ENCODE data around the gene GLRX5. TPM values are rescaled to one million over a fixed set of nuclear protein-coding genes. Genes with fewer than 3 reads are reported as not detected.

GLRX5 gene
- total and polyA plus RNA-seq, 2 experiments from 2014 or later, result 50.2 to 181 TPM

GRCh38 chr14:95524706-95525512 is 9.9 kb upstream of the GLRX5 start:
- H3K27ac ChIP-seq, result no peak overlapping the region
- TF ChIP-seq CTCF (IDR thresholded peaks at IDR 0.05; ENCODE audit: low read depth, low read length), result no peak

DNA sequence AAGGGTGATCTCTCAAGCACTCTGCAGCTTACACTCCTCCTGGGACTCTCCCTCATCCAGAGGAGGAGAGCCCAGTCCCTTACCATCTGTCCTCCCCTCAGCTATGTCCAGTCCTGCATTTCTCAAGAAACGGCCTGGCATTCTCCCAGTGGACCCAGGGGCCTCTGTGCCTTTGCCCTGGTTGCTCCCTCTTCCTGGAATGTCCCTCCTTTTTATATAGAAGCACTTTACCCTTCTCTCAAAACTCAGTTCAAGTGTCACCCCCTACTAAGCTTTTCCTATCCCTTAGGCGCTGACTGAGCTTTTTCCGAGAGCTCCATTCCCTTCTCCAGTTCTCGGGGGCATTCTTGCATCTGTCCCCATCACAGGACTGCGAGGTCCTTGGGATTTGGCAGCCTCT is 8.9 kb upstream of the GLRX5 start:
- no peak overlapping the region for H3K4me3 ChIP-seq
- H3K36me3 ChIP-seq, result no peaks in the 10 kb centered on the region
- H3K4me1 ChIP-seq (ENCODE audit: low read depth), result peaks cover 20% of the 10 kb centered on the region
- no peak for DNase-seq (ENCODE audit: low read depth in 1 of 2, low spot score in 1 of 2)
- H3K27me3 ChIP-seq, result no peaks in the 10 kb centered on the region
- no peak overlapping the region for H3K27ac ChIP-seq
- no peak for TF ChIP-seq CTCF (IDR thresholded peaks at IDR 0.05; ENCODE audit: low read depth, low read length)
- H3K9me3 ChIP-seq (ENCODE audit: low read depth), result no peaks in the 10 kb centered on the region

More at GRCh38 chr14:95524706-95525512, 9.9 kb upstream of the GLRX5 start:
- H3K9me3 ChIP-seq (ENCODE audit: low read depth), result no peaks in the 10 kb centered on the region
- H3K4me3 ChIP-seq, result no peak overlapping the region
- no peak for DNase-seq (ENCODE audit: low read depth in 1 of 2, low spot score in 1 of 2)
- peaks cover 20% of the 10 kb centered on the region for H3K4me1 ChIP-seq (ENCODE audit: low read depth)
- H3K27me3 ChIP-seq, result no peaks in the 10 kb centered on the region
- H3K36me3 ChIP-seq, result no peaks in the 10 kb centered on the region

DNA sequence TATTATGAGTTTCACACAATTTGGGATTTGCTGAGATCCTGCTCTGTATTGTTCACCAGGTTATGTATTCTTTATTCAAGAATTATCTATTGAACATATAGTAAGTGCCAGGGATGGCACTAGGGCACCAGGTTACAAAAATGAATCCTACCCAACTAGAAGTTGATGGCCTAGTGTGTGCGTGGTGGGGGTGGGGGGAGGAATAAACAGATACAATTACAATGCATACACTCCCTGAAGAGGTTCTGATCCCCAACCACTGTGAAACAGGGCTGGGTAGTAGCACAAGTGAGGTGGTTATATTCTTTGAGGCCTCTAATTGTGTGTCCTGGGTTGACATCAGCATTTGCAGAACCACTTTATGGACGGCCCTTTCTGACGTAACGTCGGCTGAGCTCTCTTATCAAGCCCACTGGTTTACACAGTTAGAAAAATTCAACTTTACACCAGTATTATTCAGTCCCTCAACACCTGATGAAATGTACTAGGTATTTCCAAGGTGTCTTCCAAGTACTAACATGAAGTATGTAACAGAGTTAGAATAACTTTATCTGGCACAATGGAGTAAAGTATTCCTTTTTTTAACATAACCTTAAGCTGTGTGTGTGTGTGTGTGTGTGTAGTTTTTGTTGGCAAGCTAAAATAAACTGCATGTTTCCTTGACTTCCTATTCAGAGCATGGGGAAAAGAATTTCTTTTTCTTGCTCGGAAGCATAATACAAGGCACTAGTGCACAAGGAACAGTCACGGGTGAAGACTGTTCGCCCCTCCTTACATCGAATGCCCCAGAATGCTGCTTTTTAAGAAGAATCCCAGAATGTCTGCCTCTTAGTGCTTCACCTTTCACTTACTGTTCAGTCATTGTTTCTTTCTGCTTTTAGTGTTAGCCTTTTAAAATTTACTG is 8.1 kb upstream of the GLRX5 start:
- Histone ChIP-seq H3K36me3 (no peaks in the 10 kb centered on the region), H3K4me1 (ENCODE audit: low read depth) (peaks cover 20% of the 10 kb centered on the region), H3K27ac (no peak overlapping the region), H3K27me3 (no peaks in the 10 kb centered on the region), H3K4me3 (no peak overlapping the region), H3K9me3 (ENCODE audit: low read depth) (no peaks in the 10 kb centered on the region)
- DNase-seq (ENCODE audit: low read depth in 1 of 2, low spot score in 1 of 2), result peak in 1 of 2 donors; percentile 67
- no peak for TF ChIP-seq CTCF (IDR thresholded peaks at IDR 0.05; ENCODE audit: low read depth, low read length)

DNA sequence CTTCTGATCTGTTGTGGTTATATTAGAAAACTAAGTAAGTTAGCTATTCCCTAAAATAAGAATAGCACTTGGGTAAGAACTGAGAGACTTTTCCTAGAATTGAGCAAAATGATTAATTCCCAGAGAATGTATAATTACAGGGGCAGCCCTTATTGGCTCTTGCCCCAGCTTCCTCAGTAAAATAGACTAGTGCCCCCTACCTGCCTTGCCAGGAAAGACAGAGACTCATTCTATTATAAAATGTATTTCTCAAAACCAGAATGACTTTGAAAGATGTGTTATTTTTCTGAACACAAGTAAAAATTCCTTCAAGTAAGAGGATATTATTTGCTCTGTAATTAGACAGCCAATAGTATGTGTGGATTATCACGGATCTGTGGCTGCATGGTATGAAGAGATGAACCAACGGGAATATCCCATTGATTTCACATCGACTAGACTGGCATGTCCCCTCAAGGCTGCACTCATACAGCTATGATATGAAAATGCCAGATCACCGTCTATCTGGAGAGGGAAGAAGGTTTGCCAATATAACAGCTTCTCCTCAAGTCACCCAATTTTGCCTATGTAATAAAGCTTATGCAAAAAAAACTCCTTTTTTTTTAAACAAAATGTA is 7.4 kb upstream of the GLRX5 start:
- peak; percentile 81 for TF ChIP-seq CTCF (IDR thresholded peaks at IDR 0.05; ENCODE audit: low read depth, low read length)
- Histone ChIP-seq H3K4me1 (ENCODE audit: low read depth) (peaks cover 20% of the 10 kb centered on the region), H3K27ac (no peak overlapping the region), H3K27me3 (no peaks in the 10 kb centered on the region), H3K9me3 (ENCODE audit: low read depth) (no peaks in the 10 kb centered on the region), H3K4me3 (no peak overlapping the region), H3K36me3 (no peaks in the 10 kb centered on the region)
- peak in 1 of 2 donors; percentile 83 for DNase-seq (ENCODE audit: low read depth in 1 of 2, low spot score in 1 of 2)

DNA sequence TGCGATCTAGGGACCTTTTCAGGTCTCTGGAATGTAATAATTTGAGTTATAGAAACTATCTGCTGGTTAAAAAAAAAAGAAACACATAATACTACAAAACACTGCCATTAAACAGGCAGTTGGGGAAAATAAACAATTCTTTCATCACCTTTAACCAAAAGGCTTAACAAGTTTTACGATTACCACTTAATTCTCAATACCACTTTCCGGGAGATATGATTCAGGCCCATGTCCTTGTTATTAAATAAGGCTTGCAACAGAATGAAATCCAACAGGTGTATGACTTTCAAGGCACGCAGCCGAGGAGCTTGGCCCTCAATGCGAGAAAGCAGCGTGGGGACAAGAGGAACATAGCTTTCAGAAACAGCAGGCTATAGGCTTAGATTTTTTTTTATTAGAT is 5.6 kb upstream of the GLRX5 start:
- no peak for TF ChIP-seq CTCF (IDR thresholded peaks at IDR 0.05; ENCODE audit: low read depth, low read length)
- Histone ChIP-seq H3K4me3 (no peak overlapping the region), H3K27me3 (no peaks in the 10 kb centered on the region), H3K36me3 (no peaks in the 10 kb centered on the region), H3K27ac (no peak overlapping the region), H3K4me1 (ENCODE audit: low read depth) (peaks cover 26% of the 10 kb centered on the region), H3K9me3 (ENCODE audit: low read depth) (no peaks in the 10 kb centered on the region)
- no peak for DNase-seq (ENCODE audit: low read depth in 1 of 2, low spot score in 1 of 2)
